ENCODE data around the gene GRK5. TPM values are rescaled to one million over a fixed set of nuclear protein-coding genes. Genes with fewer than 3 reads are reported as not detected.

GRK5 gene
- total and polyA plus RNA-seq, 8 donors: 10.9 to 95.9 (median 34.0) TPM

GRCh38 chr10:119394657-119395279 lies 187.4 kb downstream of the GRK5 start:
- Histone ChIP-seq H3K4me3 (no peak overlapping the region), H3K27ac (peak overlapping the region; percentile 40 to 83 (median 75)), H3K4me1 (peaks cover 0 to 29% (median 16%) of the 10 kb centered on the region in 4 donors), H3K9me3 (no peaks in the 10 kb centered on the region), H3K27me3 (no peaks in the 10 kb centered on the region), H3K36me3 (peaks cover 6 to 39% (median 31%) of the 10 kb centered on the region in 4 donors)
- intact Hi-C loops (cut with DNase I; ENCODE audit: low total_unique reads): no loop called here
- no peak for TF ChIP-seq POLR2AphosphoS5 (IDR thresholded peaks at IDR 0.05)
- no peak for TF ChIP-seq EP300 (IDR thresholded peaks at IDR 0.05)
- TF ChIP-seq POLR2A (IDR thresholded peaks at IDR 0.05): no peak
- TF ChIP-seq, protein P1, sequence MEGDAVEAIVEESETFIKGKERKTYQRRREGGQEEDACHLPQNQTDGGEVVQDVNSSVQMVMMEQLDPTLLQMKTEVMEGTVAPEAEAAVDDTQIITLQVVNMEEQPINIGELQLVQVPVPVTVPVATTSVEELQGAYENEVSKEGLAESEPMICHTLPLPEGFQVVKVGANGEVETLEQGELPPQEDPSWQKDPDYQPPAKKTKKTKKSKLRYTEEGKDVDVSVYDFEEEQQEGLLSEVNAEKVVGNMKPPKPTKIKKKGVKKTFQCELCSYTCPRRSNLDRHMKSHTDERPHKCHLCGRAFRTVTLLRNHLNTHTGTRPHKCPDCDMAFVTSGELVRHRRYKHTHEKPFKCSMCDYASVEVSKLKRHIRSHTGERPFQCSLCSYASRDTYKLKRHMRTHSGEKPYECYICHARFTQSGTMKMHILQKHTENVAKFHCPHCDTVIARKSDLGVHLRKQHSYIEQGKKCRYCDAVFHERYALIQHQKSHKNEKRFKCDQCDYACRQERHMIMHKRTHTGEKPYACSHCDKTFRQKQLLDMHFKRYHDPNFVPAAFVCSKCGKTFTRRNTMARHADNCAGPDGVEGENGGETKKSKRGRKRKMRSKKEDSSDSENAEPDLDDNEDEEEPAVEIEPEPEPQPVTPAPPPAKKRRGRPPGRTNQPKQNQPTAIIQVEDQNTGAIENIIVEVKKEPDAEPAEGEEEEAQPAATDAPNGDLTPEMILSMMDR (IDR thresholded peaks at IDR 0.05): no peak
- no peak for DNase-seq
- WGBS, 5 donors: 75 to 81% (median 76%) methylated on average over 9 to 11 of the region's 11 CpGs

DNA sequence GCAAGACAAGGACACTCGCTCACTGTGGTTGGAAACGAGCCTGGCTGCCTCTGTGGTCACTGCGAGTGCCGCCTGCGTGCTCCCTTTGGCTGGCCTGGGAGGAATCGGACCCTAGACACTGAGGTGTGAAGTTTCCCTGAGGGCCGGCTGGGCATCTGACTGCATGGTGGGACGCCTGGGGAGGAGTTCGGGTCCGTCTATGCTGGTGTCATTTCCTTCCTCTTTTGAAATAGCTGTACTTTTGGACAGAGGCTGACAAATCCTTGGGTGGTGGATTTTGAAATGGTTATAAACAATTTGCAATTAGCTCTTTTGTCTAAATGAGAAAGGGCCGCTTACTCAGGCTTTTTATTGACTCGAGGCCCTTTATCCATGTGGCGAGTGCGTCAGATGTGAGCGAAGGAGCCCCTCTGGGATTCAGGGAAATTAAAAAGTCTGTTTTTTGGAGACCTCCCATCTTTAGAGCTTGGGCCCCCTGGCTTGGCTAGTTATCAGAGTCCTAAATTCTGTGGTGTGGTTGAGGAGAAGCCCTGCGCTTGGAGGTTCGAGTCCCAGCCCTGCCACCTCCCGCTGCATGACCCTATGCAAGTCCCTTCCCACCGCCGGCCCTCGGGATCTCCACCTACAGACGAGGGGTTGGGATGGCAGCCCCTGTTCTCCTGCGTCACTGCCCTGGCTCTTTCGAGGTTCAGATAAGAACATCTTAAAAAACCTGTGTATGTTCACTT lies 188.1 kb downstream of the GRK5 start:
- H3K36me3 ChIP-seq: peaks cover 6 to 45% (median 37%) of the 10 kb centered on the region in 4 donors
- DNase-seq: peak; percentile 35 to 41
- TF ChIP-seq, protein P1 (IDR thresholded peaks at IDR 0.05): no peak
- TF ChIP-seq POLR2AphosphoS5 (IDR thresholded peaks at IDR 0.05): peak in 2 of 3 donors; percentile 15 to 27
- H3K27ac ChIP-seq: peak overlapping the region; percentile 58 to 83 (median 75)
- H3K4me1 ChIP-seq: peaks cover 0 to 29% (median 16%) of the 10 kb centered on the region in 4 donors
- intact Hi-C loops (cut with DNase I; ENCODE audit: low total_unique reads): no loop called here
- H3K27me3 ChIP-seq: no peaks in the 10 kb centered on the region
- WGBS, 5 donors: 74 to 79% (median 76%) methylated on average over 23 to 24 of the region's 24 CpGs
- no peak overlapping the region for H3K4me3 ChIP-seq
- no peaks in the 10 kb centered on the region for H3K9me3 ChIP-seq

DNA sequence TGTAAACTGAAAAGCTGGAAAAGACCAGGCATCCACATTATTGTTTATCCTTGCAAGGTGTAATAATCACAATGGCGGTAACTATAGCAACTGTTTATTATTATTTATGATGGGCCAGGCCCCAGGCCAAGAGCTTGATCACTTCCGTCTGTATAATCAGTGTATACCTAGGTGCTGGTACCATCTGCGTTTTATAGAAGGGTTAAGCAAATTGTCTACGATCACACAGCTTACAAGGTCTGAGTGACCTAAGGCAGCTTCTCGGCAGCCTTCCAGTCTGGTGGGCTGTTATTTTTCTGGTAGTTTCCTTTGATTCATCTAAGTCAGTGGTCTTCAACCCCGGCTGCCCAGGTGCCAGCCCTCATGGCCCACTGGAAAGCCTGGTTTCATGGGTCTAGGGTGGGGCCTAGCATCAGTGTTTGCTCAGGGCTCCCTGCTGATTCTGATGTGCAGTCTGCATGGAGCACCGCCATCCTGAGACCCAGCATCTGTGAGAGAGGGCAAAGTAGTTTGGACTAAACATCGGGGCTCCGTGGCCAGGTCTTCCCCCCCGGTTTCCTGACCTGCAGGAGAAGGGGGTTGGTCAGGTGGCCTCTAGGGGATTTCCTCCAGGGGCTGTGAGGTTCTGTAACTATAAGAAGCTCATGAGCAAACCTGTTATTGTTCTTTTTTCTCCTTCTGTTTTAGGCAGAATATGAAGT lies 188.8 kb downstream of the GRK5 start:
- TF ChIP-seq POLR2A (IDR thresholded peaks at IDR 0.05): no peak
- no peak for TF ChIP-seq EP300 (IDR thresholded peaks at IDR 0.05)
- TF ChIP-seq POLR2AphosphoS5 (IDR thresholded peaks at IDR 0.05): no peak
- TF ChIP-seq, protein P1 (IDR thresholded peaks at IDR 0.05): no peak
- WGBS, 5 donors: 71 to 81% (median 76%) methylated on average over 10 of the region's 10 CpGs
- intact Hi-C loops (cut with DNase I; ENCODE audit: low total_unique reads): no loop called here
- Histone ChIP-seq H3K36me3 (peaks cover 6 to 43% (median 37%) of the 10 kb centered on the region in 4 donors), H3K9me3 (no peaks in the 10 kb centered on the region), H3K4me1 (peaks cover 0 to 33% (median 16%) of the 10 kb centered on the region in 4 donors), H3K27ac (peak overlapping the region; percentile 23 to 83 (median 75)), H3K27me3 (no peaks in the 10 kb centered on the region), H3K4me3 (no peak overlapping the region)
- DNase-seq: no peak

- DNase-seq: no peak
- Histone ChIP-seq H3K9me3 (no peaks in the 10 kb centered on the region), H3K4me3 (no peak overlapping the region), H3K27ac (peak overlapping the region in 4 of 5 donors; percentile 72 to 83 (median 77)), H3K4me1 (peaks cover 0 to 35% (median 16%) of the 10 kb centered on the region in 4 donors), H3K27me3 (no peaks in the 10 kb centered on the region), H3K36me3 (peaks cover 6 to 37% (median 37%) of the 10 kb centered on the region in 4 donors)
- 82 to 100% (median 100%) methylated on average over 1 of the region's 1 CpG for WGBS, 5 donors
- intact Hi-C loops (cut with DNase I; ENCODE audit: low total_unique reads): no loop called here
- no peak for TF ChIP-seq POLR2AphosphoS5 (IDR thresholded peaks at IDR 0.05)
- TF ChIP-seq, protein P1 (IDR thresholded peaks at IDR 0.05): no peak
- TF ChIP-seq EP300 (IDR thresholded peaks at IDR 0.05): no peak
- no peak for TF ChIP-seq POLR2A (IDR thresholded peaks at IDR 0.05)
Measured at GRCh38 chr10:119396709-119397071, 189.3 kb downstream of the GRK5 start.
